Measurements from ENCODE around the gene TAF11L7. TPM values are rescaled to one million over a fixed set of nuclear protein-coding genes. Genes with fewer than 3 reads are reported as not detected.
"Not testable (repeated sequence)": the region's sequence is repeated elsewhere in the genome, so short reads cannot be mapped to it uniquely, and the experiment has no call there.

Gene TAF11L7
- not detected in 2 replicates for polyA plus RNA-seq (2014; cell fraction: cytosol; rRNA removed)
- polyA plus RNA-seq (2014; cell fraction: nucleus; rRNA removed) = not detected in 2 replicates

DNA sequence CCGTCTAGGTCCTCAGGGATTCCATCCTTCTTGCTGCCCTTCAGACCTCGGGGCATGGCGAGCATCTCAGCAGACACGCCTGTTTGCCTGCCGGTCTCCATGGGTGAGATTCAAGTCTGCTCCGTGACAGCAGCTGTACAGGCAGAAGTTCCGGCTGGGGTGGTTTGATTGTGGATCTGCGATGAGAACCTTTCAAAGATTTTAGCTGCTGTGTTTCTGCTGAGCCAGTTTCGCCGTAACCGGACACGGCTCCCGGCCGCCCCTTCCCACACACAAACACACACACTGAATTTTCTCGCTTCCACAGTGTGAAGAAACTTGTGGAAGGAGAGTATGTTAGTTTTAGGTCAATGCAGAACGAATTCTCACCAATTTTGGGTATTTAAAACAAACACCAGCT lies at the start of gene TAF11L7:
Gene TAF11L7 (minus strand): TSS at position 101 of the 400 bp plus-strand sequence.
- DNase-seq (ENCODE audit: low spot score) = not testable (repeated sequence)

DNA sequence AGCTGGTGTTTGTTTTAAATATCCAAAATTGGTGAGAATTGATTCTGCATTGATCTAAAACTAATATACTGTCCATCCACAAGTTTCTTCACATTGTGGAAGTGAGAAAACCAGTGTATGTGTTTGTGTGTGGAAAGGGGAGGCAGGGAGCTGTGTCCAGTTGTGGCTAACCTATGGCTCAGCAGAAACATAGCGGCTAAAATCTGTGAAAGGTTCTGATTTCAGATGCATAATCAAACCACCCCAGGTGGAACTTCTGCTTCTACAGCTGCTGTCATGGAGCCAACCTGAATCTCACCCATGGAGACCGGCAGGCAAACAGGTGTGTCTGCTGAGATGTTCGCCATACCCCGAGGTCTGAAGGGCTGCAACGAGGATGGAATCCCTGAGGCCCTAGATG lies 48.6 kb upstream of the TAF11L7 start, which contains the start of gene TAF11L14:
Gene TAF11L14 (plus strand): TSS at position 301 of the 400 bp plus-strand sequence.
- no peak for DNase-seq (ENCODE audit: low spot score)

DNA sequence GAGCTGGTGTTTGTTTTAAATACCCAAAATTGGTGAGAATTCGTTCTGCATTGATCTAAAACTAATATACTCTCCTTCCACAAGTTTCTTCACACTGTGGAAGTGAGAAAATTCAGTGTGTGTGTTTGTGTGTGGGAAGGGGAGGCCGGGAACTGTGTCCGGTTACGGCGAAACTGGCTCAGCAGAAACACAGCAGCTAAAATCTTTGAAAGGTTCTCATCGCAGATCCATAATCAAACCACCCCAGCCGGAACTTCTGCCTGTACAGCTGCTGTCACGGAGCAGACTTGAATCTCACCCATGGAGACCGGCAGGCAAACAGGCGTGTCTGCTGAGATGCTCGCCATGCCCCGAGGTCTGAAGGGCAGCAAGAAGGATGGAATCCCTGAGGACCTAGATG lies 46.2 kb upstream of the TAF11L7 start, which contains the start of gene TAF11L13:
Gene TAF11L13 (plus strand): TSS at position 301 of the 400 bp plus-strand sequence.
- not testable (repeated sequence) for DNase-seq (ENCODE audit: low spot score)

DNA sequence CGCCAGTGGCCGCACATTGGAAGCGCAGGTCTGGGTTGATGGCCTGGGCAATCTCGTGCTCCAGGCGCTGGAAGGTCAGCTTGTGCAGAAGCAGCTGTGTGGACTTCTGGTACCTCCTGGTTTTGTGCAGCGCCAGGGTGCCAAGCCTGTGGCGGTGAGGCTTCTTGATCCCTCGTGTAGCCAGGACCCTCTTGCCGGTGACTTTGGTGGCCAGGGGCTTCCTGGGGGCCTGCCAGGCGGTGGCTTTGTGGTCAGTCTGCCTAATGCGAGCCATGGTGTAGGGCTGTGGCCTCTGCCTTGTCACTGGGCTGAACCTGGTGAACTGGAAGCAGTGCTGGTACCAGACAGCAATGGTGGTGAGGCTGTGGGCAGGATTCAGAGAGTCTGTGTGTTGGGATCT lies 40.1 kb upstream of the TAF11L7 start:
- DNase-seq (ENCODE audit: low spot score) = no peak

DNA sequence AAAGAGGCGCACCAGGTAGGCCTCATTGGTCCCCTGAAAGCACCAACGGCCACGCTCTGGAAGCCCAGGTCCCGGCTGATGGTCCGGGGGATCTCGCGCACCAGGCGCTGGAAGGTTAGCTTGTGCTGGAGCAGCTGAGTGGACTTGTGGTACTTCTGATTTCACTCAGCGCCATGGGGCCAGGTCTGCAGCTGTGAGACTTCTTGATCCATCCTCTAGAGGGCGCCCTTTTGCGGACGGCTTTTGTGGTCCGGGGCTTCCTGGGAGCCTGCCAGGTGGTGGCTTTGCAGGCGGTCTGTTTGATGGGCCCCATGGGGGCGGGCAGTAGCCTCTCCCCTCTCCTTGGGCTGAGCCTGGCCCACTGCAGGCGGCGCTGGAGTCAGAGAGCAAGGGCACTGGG lies 35.1 kb upstream of the TAF11L7 start:
- DNase-seq (ENCODE audit: low spot score) = no peak

DNA sequence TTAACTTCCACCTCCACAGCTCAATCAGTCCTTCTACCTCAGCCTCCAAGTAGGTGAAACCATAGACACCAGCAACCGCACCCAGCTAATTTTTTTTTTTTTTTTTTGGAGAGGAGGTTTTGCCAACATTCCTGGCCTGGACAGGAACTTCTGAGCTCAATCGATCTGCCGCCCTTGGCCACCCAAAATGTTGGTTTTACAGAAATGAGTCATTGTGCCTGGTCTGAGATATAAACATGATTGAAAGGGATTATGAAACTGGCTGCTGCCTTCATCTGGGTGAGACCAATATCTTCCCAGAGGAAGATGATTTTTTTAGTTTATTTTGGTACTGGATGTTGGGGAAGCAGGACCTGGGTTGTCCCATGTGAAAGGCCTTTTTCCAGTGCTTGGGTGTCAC lies 33.8 kb upstream of the TAF11L7 start:
- DNase-seq (ENCODE audit: low spot score) = no peak

DNA sequence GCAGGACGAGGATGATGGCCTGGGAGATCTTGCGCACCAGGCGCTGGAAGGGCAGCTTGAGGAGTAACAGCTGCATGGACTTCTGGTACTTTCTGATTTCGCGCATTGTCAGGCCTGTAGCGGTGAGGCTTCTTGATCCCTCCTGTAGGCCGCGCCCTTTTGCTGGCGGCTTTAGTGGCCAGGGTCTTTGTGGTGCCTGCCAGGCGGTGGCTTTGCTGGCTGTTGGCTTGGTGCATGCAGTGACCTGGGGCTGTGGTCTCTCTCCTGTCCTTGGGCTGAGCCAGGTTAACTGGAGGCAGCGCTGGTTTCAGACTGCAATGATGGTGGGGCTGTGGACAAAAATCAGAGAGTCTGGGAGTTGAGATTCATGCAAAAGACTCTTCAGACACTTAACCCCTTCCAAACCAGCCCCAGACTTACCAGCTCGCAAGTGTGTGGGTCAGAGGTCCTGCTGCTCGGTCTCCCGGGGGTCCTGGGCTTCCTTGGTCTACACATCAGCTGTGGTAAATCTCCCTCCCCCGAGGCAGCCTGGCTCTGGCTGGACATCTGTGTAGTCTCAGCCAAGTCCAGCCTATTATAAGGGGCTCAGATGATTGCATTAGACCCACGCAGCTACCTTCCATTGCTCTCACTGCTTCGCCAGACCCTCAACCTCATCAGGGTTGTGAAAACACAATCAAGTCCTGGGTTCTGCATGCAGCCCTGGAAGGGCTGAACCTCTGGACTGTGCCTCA lies 29.5 kb upstream of the TAF11L7 start:
- peak; percentile 75 for DNase-seq (ENCODE audit: low spot score)

DNA sequence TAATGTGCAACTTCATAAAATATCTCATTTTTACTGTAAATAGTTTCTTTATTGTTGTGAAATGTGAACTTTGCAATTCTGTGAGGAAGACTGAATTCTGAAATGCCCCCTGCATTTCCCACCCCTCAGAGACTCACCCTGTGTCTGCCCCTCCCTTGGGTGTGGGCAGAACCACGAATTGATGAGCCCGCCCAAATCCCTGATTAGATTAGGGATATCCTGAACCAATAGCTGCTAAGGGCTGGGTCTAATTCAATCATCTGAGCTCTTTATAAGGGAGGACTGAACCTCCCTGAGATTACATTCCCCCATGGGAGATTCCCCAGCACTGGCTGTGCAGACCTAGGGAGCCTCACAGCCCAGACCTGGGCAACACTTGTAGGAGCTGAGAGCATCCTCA lies 24.5 kb upstream of the TAF11L7 start, which contains the start of gene TAF11L12:
Gene TAF11L12 (plus strand): TSS at position 301 of the 400 bp plus-strand sequence.
- DNase-seq (ENCODE audit: low spot score) = not testable (repeated sequence)

DNA sequence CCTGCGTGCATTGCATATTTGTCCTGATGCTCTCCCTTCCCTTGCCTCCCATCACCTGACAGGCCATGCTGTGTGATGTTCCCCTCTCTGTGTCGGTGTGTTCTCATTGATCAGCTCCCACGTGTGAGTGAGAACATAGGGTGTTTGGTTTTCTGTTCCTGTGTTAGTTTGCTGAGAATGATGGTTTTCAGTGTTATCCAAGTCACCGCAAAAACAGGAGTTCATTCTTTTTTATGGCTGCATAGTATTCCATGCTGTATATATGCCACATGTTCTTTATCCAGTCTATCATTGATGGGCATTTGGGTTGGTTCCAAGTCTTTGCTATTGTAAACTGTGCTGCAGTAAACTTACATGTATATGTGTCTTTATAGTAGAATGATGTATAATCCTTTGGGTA lies 21.9 kb upstream of the TAF11L7 start:
- DNase-seq (ENCODE audit: low spot score) = not testable (repeated sequence)

DNA sequence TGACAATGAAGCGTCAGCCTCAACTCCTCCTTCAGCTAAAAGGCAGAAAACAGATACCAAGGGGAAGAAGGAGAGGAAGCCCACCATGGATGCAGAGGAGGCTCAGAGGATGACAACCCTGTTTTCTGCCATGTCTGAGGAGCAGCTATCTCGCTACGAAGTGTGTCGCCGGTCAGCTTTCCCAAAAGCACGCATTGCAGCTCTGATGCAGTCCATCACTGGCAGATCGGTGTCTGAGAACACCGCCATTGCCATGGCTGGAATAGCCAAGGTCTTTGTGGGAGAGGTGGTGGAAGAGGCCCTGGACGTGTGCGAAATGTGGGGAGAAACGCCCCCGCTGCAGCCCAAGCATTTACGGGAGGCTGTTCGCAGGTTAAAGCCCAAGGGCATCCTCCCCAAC lies 19.4 kb upstream of the TAF11L7 start:
- no peak for DNase-seq (ENCODE audit: low spot score)

DNA sequence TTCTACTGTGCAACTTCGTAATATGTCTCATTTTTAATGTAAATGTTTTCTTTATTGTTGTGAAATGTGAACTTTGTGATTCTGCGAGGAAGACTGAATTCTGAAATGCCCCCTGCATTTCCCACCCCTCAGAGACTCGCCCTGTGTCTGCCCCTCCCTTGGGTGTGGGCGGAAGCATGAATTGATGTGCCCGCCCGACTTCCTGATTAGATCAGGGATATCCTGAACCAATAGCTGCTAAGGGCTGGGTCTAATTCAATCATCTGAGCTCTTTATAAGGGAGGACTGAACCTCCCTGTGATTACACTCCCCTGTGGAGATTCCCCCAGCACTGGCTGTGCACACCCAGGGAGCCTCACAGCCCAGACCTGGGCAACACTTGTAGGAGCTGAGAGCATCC lies 18.3 kb upstream of the TAF11L7 start, which contains the start of gene TAF11L11:
Gene TAF11L11 (plus strand): TSS at position 304 of the 400 bp plus-strand sequence.
- DNase-seq (ENCODE audit: low spot score) = not testable (repeated sequence)

DNA sequence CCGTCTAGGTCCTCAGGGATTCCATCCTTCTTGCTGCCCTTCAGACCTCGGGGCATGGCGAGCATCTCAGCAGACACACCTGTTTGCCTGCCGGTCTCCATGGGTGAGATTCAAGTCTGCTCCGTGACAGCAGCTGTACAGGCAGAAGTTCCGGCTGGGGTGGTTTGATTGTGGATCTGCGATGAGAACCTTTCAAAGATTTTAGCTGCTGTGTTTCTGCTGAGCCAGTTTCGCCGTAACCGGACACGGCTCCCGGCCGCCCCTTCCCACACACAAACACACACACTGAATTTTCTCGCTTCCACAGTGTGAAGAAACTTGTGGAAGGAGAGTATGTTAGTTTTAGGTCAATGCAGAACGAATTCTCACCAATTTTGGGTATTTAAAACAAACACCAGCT lies 12.2 kb upstream of the TAF11L7 start, which contains the start of gene TAF11L10:
Gene TAF11L10 (minus strand): TSS at position 101 of the 400 bp plus-strand sequence.
- not testable (repeated sequence) for DNase-seq (ENCODE audit: low spot score)

DNA sequence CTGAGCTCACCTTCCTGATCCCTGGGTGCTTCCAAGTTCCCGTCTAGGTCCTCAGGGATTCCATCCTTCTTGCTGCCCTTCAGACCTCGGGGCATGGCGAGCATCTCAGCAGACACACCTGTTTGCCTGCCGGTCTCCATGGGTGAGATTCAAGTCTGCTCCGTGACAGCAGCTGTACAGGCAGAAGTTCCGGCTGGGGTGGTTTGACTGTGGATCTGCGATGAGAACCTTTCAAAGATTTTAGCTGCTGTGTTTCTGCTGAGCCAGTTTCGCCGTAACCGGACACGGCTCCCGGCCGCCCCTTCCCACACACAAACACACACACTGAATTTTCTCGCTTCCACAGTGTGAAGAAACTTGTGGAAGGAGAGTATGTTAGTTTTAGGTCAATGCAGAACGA lies 8.7 kb upstream of the TAF11L7 start, which contains the start of gene TAF11L9:
Gene TAF11L9 (minus strand): TSS at position 140 of the 400 bp plus-strand sequence.
- DNase-seq (ENCODE audit: low spot score) = not testable (repeated sequence)

DNA sequence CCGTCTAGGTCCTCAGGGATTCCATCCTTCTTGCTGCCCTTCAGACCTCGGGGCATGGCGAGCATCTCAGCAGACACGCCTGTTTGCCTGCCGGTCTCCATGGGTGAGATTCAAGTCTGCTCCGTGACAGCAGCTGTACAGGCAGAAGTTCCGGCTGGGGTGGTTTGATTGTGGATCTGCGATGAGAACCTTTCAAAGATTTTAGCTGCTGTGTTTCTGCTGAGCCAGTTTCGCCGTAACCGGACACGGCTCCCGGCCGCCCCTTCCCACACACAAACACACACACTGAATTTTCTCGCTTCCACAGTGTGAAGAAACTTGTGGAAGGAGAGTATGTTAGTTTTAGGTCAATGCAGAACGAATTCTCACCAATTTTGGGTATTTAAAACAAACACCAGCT lies 5.3 kb upstream of the TAF11L7 start, which contains the start of gene TAF11L8:
Gene TAF11L8 (minus strand): TSS at position 101 of the 400 bp plus-strand sequence.
- DNase-seq (ENCODE audit: low spot score) = not testable (repeated sequence)

Small RNAs within 50 kb of the gene (small RNA-seq; reads per million reads assigned to genes)
- gene AC233724.3 (0 reads per million in 2 experiments), gene AC233724.6 (0 reads per million in 2 experiments), gene AC233724.7 (0 reads per million in 2 experiments)

Measured in SK-N-DZ (cell line).